HuH-7 (cell line): ENCODE data around the gene OR4C46.
"Not testable (repeated sequence)": the region's sequence is repeated elsewhere in the genome, so short reads cannot be mapped to it uniquely, and the experiment has no call there.

Experiments
- DNase-seq: peaks from one replicate; pipeline ENCODE4 v3.0.0; 2011; ENCODE audit warnings: low spot score

OR4C46 gene

GRCh38 chr11:54603898-54604297 is at the start of gene OR4C46:
TSS of gene OR4C46 (minus strand) at chr11:54603998. CDS start at chr11:54603998, 0 bp downstream.
- DNase-seq: no peak

GRCh38 chr11:54645606-54646005 is 41.8 kb upstream of the OR4C46 start:
- not testable (repeated sequence) for DNase-seq

GRCh38 chr11:54561439-54561838 is 42.4 kb downstream of the OR4C46 start:
- not testable (repeated sequence) for DNase-seq

GRCh38 chr11:54558919-54559318 is 44.9 kb downstream of the OR4C46 start:
- DNase-seq: no peak

- no peak for DNase-seq
These were observed 45.4 kb downstream of the OR4C46 start for GRCh38 chr11:54558407-54558806.
